Colonic mucosa (tissue), 4 donors: ENCODE data around the gene REG3G. TPM values are rescaled to one million over a fixed set of nuclear protein-coding genes. Genes with fewer than 3 reads are reported as not detected.

ENCODE experiments used
- DNase-seq: peaks from one replicate; pipeline ENCODE4 v3.0.0-alpha.2; 2020
- H3K27ac ChIP-seq: fragments of 200-600 bp; one replicate; pipeline ENCODE4 v1.8.0; 2021
- H3K27me3 ChIP-seq: fragments of 200-600 bp; one replicate; pipeline ENCODE4 v1.8.0; 2021
- H3K36me3 ChIP-seq: fragments of 200-600 bp; one replicate; pipeline ENCODE4 v1.8.0; 2021
- H3K4me1 ChIP-seq: fragments of 200-600 bp; one replicate; pipeline ENCODE4 v1.8.0; 2021; ENCODE audit warnings: mild to moderate bottlenecking
- H3K4me3 ChIP-seq: fragments of 200-600 bp; one replicate; pipeline ENCODE4 v1.8.0; 2021
- H3K9ac ChIP-seq, 2 donors: one replicate each; pipeline ENCODE4 v1.7.0; 2013; ENCODE audit warnings: control low read depth in 2 of 2, low read depth in 2 of 2, low read length in 2 of 2
- H3K9me3 ChIP-seq: fragments of 200-600 bp; one replicate; pipeline ENCODE4 v1.8.0; 2021
- intact Hi-C: fragments of 100-400 bp; cut with DNase I; formaldehyde crosslinking; loops from one replicate; pipeline ENCODE4 v1.14.1; 2022
- total RNA-seq, 2 donors: library from RNA; stranded (reverse); fragmentation: NEBNext Ultra II Directional in 1 of 2; extraction: Animal tissue kit (Norgen Biotek cat#: 25700) in 1 of 2; gene quantifications; one replicate each; pipeline ENCODE4 v1.2.1, GENCODE V29; 2021
- TF ChIP-seq, protein P1 (sequence below): fragments of 200-600 bp; IDR thresholded peaks from one replicate; pipeline ENCODE4 v1.8.0; 2022; ENCODE audit warnings: antibody characterized with exemption, mild to moderate bottlenecking
- donor health status: healthy.
- donor health status: DM: no; HTN: no; CAD: no.
- donor health status: DM: no; HTN: no; CAD: no.

Gene REG3G
- total RNA-seq, 2 donors from 2014 or later: 1.1 TPM; not detected in 1

DNA sequence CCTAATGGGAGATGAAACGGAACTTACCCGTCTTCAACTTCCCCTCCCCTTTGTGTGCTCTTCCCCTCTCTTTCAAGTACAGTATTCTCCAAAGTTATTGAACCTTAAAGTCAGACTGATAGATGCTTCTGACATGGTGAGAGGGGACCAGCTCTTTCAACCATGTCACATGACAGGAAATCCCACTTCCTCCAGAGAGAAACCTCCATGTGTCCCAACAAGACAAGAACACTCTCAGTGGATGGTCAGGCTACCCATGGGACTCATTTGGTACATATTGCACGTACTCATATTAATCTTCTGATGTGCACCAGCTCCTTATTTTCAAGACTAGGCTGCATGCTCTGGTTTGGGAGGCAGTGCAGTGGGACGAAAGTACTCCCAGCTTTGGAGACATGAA is 44.6 kb upstream of the REG3G start:
- intact Hi-C loops: no loop called here
- Histone ChIP-seq H3K4me3 (no peak overlapping the region), H3K36me3 (no peaks in the 10 kb centered on the region), H3K9ac (no peak overlapping the region), H3K9me3 (no peaks in the 10 kb centered on the region), H3K4me1 (no peaks in the 10 kb centered on the region), H3K27me3 (no peaks in the 10 kb centered on the region), H3K27ac (no peak overlapping the region)
- TF ChIP-seq, protein P1, sequence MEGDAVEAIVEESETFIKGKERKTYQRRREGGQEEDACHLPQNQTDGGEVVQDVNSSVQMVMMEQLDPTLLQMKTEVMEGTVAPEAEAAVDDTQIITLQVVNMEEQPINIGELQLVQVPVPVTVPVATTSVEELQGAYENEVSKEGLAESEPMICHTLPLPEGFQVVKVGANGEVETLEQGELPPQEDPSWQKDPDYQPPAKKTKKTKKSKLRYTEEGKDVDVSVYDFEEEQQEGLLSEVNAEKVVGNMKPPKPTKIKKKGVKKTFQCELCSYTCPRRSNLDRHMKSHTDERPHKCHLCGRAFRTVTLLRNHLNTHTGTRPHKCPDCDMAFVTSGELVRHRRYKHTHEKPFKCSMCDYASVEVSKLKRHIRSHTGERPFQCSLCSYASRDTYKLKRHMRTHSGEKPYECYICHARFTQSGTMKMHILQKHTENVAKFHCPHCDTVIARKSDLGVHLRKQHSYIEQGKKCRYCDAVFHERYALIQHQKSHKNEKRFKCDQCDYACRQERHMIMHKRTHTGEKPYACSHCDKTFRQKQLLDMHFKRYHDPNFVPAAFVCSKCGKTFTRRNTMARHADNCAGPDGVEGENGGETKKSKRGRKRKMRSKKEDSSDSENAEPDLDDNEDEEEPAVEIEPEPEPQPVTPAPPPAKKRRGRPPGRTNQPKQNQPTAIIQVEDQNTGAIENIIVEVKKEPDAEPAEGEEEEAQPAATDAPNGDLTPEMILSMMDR: no peak
- no peak for DNase-seq

DNA sequence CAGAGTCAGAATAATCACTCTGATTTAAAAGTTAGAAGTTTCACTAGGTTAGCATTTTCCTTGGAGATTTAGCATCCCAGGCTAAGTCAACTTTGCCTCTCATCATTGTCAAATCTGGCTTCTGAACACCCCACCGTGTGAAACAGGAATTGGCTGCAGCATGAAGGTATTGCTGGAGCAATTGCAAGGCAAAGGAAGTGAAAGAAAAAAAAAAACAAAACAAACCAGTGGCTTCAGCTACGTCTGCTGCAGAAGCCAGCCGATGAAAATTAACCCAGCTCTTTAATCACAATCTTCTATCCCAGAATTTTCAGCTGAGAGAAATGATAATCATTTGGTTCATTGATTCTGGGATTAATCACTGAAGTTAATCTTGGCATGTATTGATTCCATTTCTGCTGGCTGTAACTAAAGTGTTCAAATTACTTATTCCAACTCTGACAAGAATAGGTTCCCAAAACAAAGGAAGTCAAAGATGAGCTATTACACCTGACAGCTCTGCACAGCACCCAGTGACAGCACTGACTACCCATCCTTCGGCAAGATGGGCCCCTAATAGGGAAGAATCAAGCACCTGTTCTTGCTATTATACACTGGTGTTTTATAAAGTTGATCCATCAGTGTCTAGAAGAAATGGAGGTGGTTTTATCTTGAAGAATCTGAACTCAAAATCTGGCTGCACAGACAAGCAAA is 42.7 kb upstream of the REG3G start:
- H3K9me3 ChIP-seq: no peaks in the 10 kb centered on the region
- no peak overlapping the region for H3K9ac ChIP-seq
- no peak overlapping the region for H3K27ac ChIP-seq
- no peak overlapping the region for H3K4me3 ChIP-seq
- H3K27me3 ChIP-seq: no peaks in the 10 kb centered on the region
- DNase-seq: no peak
- intact Hi-C loops: no loop called here
- H3K4me1 ChIP-seq: no peaks in the 10 kb centered on the region
- TF ChIP-seq, protein P1: no peak
- H3K36me3 ChIP-seq: no peaks in the 10 kb centered on the region

DNA sequence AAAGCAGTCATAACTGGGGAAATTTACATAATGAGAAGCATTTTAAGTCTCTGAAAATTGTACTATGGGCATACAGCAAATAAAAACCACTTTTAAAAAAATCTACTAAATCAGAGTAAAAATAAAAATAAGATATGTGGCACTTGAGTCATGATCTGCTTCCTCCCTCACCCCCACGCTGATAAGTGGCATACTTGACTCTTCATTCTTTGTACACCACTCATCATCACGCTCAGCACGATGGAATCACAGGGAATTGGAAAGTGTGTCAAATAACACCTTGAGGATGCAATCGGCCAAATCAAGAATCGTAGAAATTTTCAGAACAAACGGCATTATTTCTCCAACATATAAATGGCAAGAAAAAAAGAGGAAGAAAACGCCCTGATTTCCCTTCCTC is 41.1 kb upstream of the REG3G start:
- H3K36me3 ChIP-seq: no peaks in the 10 kb centered on the region
- H3K4me3 ChIP-seq: no peak overlapping the region
- no peaks in the 10 kb centered on the region for H3K9me3 ChIP-seq
- intact Hi-C loops: no loop called here
- no peak for DNase-seq
- H3K9ac ChIP-seq: no peak overlapping the region
- TF ChIP-seq, protein P1: no peak
- no peak overlapping the region for H3K27ac ChIP-seq
- H3K27me3 ChIP-seq: no peaks in the 10 kb centered on the region
- H3K4me1 ChIP-seq: no peaks in the 10 kb centered on the region

DNA sequence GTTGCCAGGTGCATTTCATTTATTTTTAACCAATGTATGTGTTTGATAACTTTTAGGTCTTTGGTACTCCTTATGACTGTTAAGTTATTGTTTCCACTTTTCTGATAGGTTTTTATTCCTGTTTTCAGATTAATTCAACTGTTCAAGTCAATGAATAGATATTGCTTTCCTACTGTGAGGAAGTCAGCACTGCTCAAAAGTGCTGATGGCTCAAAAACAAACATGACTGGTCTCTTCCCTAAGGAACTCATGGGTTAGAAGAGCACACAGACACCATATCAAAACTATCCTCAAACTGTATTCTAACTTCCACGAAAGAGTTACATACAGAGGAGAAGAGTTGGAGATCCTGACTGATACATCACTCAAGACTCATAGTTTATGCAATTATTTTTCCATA is 39.9 kb upstream of the REG3G start:
- H3K4me1 ChIP-seq: no peaks in the 10 kb centered on the region
- no peaks in the 10 kb centered on the region for H3K9me3 ChIP-seq
- no peaks in the 10 kb centered on the region for H3K27me3 ChIP-seq
- intact Hi-C loops: no loop called here
- DNase-seq: no peak
- H3K4me3 ChIP-seq: no peak overlapping the region
- no peak overlapping the region for H3K9ac ChIP-seq
- H3K36me3 ChIP-seq: no peaks in the 10 kb centered on the region
- no peak overlapping the region for H3K27ac ChIP-seq
- TF ChIP-seq, protein P1: no peak

DNA sequence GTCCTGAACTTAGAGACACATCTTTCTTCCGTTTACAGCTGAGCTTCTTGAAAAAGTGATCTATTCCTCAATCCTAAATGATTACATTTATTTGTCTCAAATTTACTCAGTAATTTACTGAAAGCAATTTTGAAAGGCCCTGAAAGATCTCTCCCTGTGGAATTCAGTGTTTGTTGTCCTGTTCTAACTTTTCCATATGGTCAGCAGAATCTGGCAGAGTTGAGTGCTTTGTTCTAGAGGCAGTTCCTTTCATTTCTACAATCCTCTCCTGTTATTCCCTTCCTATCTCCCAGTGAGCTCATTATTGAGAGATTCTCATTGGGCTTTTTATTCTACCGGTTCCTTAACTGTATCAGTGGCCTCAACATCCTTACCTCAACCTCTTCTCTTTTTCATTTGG is 36.5 kb upstream of the REG3G start:
- TF ChIP-seq, protein P1: no peak
- Histone ChIP-seq H3K4me3 (no peak overlapping the region), H3K9ac (no peak overlapping the region), H3K27me3 (peaks cover 20% of the 10 kb centered on the region), H3K9me3 (no peaks in the 10 kb centered on the region), H3K27ac (no peak overlapping the region), H3K4me1 (no peaks in the 10 kb centered on the region), H3K36me3 (no peaks in the 10 kb centered on the region)
- intact Hi-C loops: no loop called here
- no peak for DNase-seq
